Measurements from ENCODE around the gene ZNF768. TPM values are rescaled to one million over a fixed set of nuclear protein-coding genes. Genes with fewer than 3 reads are reported as not detected.
A peak's percentile ranks its signal among the peaks of the same experiment; 100 is the strongest.

Gene ZNF768
- total RNA-seq (2021; ENCODE audit: unreplicated experiment) = 48.8 TPM
- 47.0 and 49.7 TPM in 2 replicates for polyA plus RNA-seq (2012)
- Bru-seq, nascent RNA = percentile 76 among the genes with signal in this experiment
- BruChase-seq, experiment 1, labeled RNA remaining after a 6-hour chase = percentile 93 among the genes with signal in this experiment
- percentile 96 among the genes with signal in this experiment for BruChase-seq, experiment 2, labeled RNA remaining after a 2-hour chase
- long read RNA-seq, partial matches to known transcripts = 0 of 23 reads
- long read RNA-seq, other reads (novel, unspliced or antisense) = 17 of 23 reads

- POLR2A ChIA-PET = interaction anchor here (1.3 kb wide), 1 partner anchor 32 kb away, joined by 4 read pairs; the partner anchor contains the start of gene ZNF764
- Histone ChIP-seq H3K36me3 (ENCODE audit: control insufficient read depth in 1 of 2, insufficient read depth in 2 of 2, low read length in 2 of 2) (no peaks in the 10 kb centered on the region; a peak in 1 of 4 replicates), H3K27me3 (ENCODE audit: insufficient read depth, low read length) (no peaks in the 10 kb centered on the region), H3K4me2 (ENCODE audit: low read length) (peak within 1 kb of the TSS; percentile 84), H3K9me2 (ENCODE audit: insufficient read depth) (no peaks in the 10 kb centered on the region), H4K20me1 (ENCODE audit: insufficient read depth) (no peaks in the 10 kb centered on the region), H3K9ac (ENCODE audit: low read length) (peak within 1 kb of the TSS; percentile 91), H3K9me3 (ENCODE audit: control insufficient read depth in 1 of 2, insufficient read depth in 1 of 2, low read depth in 1 of 2, low read length in 2 of 2) (no peaks in the 10 kb centered on the region), H2AFZ (ENCODE audit: low read depth, low read length, poor library complexity, severe bottlenecking) (no peak within 1 kb of the TSS), H3K79me2 (ENCODE audit: insufficient read depth, low read length) (peaks cover 12% of the 10 kb centered on the region), H3K27ac (ENCODE audit: low read depth, low read length) (peak within 1 kb of the TSS; percentile 99), H3K4me1 (ENCODE audit: control insufficient read depth in 1 of 2, insufficient read depth in 2 of 2, low read length in 2 of 2) (peaks cover 7 to 28% of the 10 kb centered on the region in 2 experiments), H3K4me3 (replicated peaks in 1 of 2; ENCODE audit: low read depth in 1 of 2, low read length in 2 of 2) (peak within 1 kb of the TSS; percentile 69 to 77)
- intact Hi-C loops (cut with micrococcal nuclease) = loop anchor here (5.0 kb wide), 1 partner anchor 94 kb away; the partner anchor contains the start of gene DCTPP1
- TF ChIP-seq ZFX (IDR thresholded peaks at IDR 0.05) (peak; percentile 62; the same call in 1 of the 2 replicates), POLR2A (IDR thresholded peaks at IDR 0.05; ENCODE audit: borderline replicate concordance, extremely low read depth, insufficient read depth, insufficient read length) (peak; percentile 76), ZNF274 (IDR thresholded peaks at IDR 0.05; ENCODE audit: low read depth, low read length) (no peak), POLR2AphosphoS5 (IDR thresholded peaks at IDR 0.05; ENCODE audit: low read depth, low read length) (peak; percentile 30; the same call in 1 of the 2 replicates)
- ATAC-seq (peak; percentile 50), DNase-seq (ENCODE audit: low read depth, low spot score) (no peak)
- CTCF ChIA-PET = interaction anchor here (0.9 to 1.3 kb wide), 3 partner anchors 9 to 96 kb away, joined by 3 to 4 read pairs (median 3); partner anchors contain the start of gene DCTPP1
- BruUV-seq (replicated peaks) = no TSS peak
- RAD21 ChIA-PET (ENCODE audit: low non-redundant PET in 1 of 2, low total read pairs in 2 of 2, uncharacterized antibody in 2 of 2, unreplicated experiment in 2 of 2) = no interaction called here
These were observed at the start of gene ZNF768 for GRCh38 chr16:30526137-30526822. ZNF768 (minus strand) TSS chr16:30526566; CDS start chr16:30526413, 153 bp downstream.

GRCh38 chr16:30574678-30575077 is 48.3 kb upstream of the ZNF768 start:
- RAD21 ChIA-PET (ENCODE audit: low non-redundant PET in 1 of 2, low total read pairs in 2 of 2, uncharacterized antibody in 2 of 2, unreplicated experiment in 2 of 2) = no interaction called here
- Histone ChIP-seq H3K36me3 (ENCODE audit: control insufficient read depth in 1 of 2, insufficient read depth in 2 of 2, low read length in 2 of 2) (no peaks in the 10 kb centered on the region; a peak in 1 of 4 replicates), H3K9me2 (ENCODE audit: insufficient read depth) (no peaks in the 10 kb centered on the region), H3K4me3 (replicated peaks in 1 of 2; ENCODE audit: low read depth in 1 of 2, low read length in 2 of 2) (no peak overlapping the region), H3K4me1 (ENCODE audit: control insufficient read depth in 1 of 2, insufficient read depth in 2 of 2, low read length in 2 of 2) (peaks cover 9 to 37% of the 10 kb centered on the region in 2 experiments; a peak in 3 of 4 replicates), H2AFZ (ENCODE audit: low read depth, low read length, poor library complexity, severe bottlenecking) (no peak overlapping the region), H3K79me2 (ENCODE audit: insufficient read depth, low read length) (no peaks in the 10 kb centered on the region), H3K27me3 (ENCODE audit: insufficient read depth, low read length) (no peaks in the 10 kb centered on the region), H4K20me1 (ENCODE audit: insufficient read depth) (no peaks in the 10 kb centered on the region), H3K4me2 (ENCODE audit: low read length) (no peak overlapping the region), H3K9me3 (ENCODE audit: control insufficient read depth in 1 of 2, insufficient read depth in 1 of 2, low read depth in 1 of 2, low read length in 2 of 2) (no peaks in the 10 kb centered on the region), H3K9ac (ENCODE audit: low read length) (no peak overlapping the region), H3K27ac (ENCODE audit: low read depth, low read length) (no peak overlapping the region)
- CTCF ChIA-PET = no interaction called here
- no peak for TF ChIP-seq ELF1 (IDR thresholded peaks at IDR 0.05; ENCODE audit: borderline replicate concordance, low read depth)
- TF ChIP-seq CTCF (IDR thresholded peaks at IDR 0.05 in 2 of 3, conservative IDR thresholded peaks at IDR 0.05 in 1 of 3; ENCODE audit: borderline replicate concordance in 1 of 3, insufficient read depth in 1 of 3, low read depth in 2 of 3, low read length in 2 of 3) = no peak
- no peak for TF ChIP-seq CEBPB (IDR thresholded peaks at IDR 0.05; ENCODE audit: low read depth)
- no peak for TF ChIP-seq SIN3A (IDR thresholded peaks at IDR 0.05; ENCODE audit: low read depth)
- no peak for TF ChIP-seq EZH2phosphoT487 (IDR thresholded peaks at IDR 0.05; ENCODE audit: borderline replicate concordance)
- TF ChIP-seq MAX (IDR thresholded peaks at IDR 0.05) = no peak
- TF ChIP-seq RAD21 (IDR thresholded peaks at IDR 0.05; ENCODE audit: low read depth) = no peak
- no peak for TF ChIP-seq ZBTB33 (IDR thresholded peaks at IDR 0.05; ENCODE audit: extremely low read depth, insufficient replicate concordance, low read length)
- no peak for TF ChIP-seq YY1 (IDR thresholded peaks at IDR 0.05; ENCODE audit: extremely low read depth, insufficient replicate concordance, low read depth, low read length)
- no peak for TF ChIP-seq ZNF274 (IDR thresholded peaks at IDR 0.05; ENCODE audit: low read depth, low read length)
- ATAC-seq (no peak), DNase-seq (ENCODE audit: low read depth, low spot score) (no peak)
- BruUV-seq (replicated peaks) = no TSS peak
- intact Hi-C loops (cut with micrococcal nuclease) = loop anchor here (5.0 kb wide), 1 partner anchor 53 kb away; no protein-coding TSS in a partner anchor
- POLR2A ChIA-PET = no interaction called here
